AG04450 (cell line): ENCODE data around the gene IL21R. TPM values are rescaled to one million over a fixed set of nuclear protein-coding genes. Genes with fewer than 3 reads are reported as not detected.

Experiments
- CTCF ChIA-PET: fragments of 300-600, 350-600 bp; formaldehyde crosslinking; extraction: SDS; loops from one replicate; lab custom pipeline; 2022; ENCODE audit warnings: antibody characterized with exemption, inconsistent platforms; lab: Charles Lee
- POLR2A ChIA-PET: fragments of 350-600 bp; formaldehyde crosslinking; extraction: SDS; loops from one replicate; lab custom pipeline; 2021; ENCODE audit warnings: antibody characterized with exemption, inconsistent platforms; lab: Yijun Ruan, JAX
- DNase-seq: peaks from one replicate; pipeline ENCODE4 v3.0.0-alpha.2; 2011; ENCODE audit warnings: low read depth, low spot score
- H3K27ac ChIP-seq: one replicate; pipeline ENCODE4 v1.5.1; 2012; ENCODE audit warnings: low read depth, low read length, control low read depth
- H3K27me3 ChIP-seq: one replicate; pipeline ENCODE4 v1.6.0; 2012; ENCODE audit warnings: low read length; ENCODE audit not compliant: control insufficient read depth, insufficient read depth
- H3K4me3 ChIP-seq: 2 replicates; pipeline ENCODE4 v1.5.1; 2011; ENCODE audit warnings: mild to moderate bottlenecking, low read depth, low read length, control low read depth
- H3K9me3 ChIP-seq: 2 replicates; pipeline ENCODE4 v1.5.1; 2012; ENCODE audit warnings: low read length; ENCODE audit not compliant: control insufficient read depth, insufficient read depth
- polyA plus RNA-seq: library from polyadenylated mRNA; depleted of rRNA; stranded (reverse); fragments of >200 nt; gene quantifications from 2 replicates; pipeline ENCODE4 v1.2.3, GENCODE V29; 2011
- TF ChIP-seq, protein P1 (sequence below): IDR thresholded peaks from 2 replicates; pipeline ENCODE4 v1.5.1; 2011; ENCODE audit warnings: low read depth, low read length, control low read depth, inconsistent platforms

IL21R gene
- polyA plus RNA-seq, 1 experiment = 0.57 TPM

- ChIA-PET CTCF (interaction anchor here (0.6 to 6.1 kb wide), 32 partner anchors 8 to 705 kb away, joined by 3 to 104 read pairs (median 4); partner anchors contain the start of gene KDM8), POLR2A (interaction anchor here (1.0 to 1.5 kb wide), 3 partner anchors 92 to 199 kb away, joined by 3 to 5 read pairs (median 3); no protein-coding TSS in a partner anchor)
- Histone ChIP-seq H3K9me3 (peaks cover 10% of the 10 kb centered on the region), H3K27me3 (peaks cover 3% of the 10 kb centered on the region), H3K4me3 (no peak overlapping the region), H3K27ac (peak overlapping the region; percentile 11)
- DNase-seq = peak; percentile 20
- TF ChIP-seq, protein P1, sequence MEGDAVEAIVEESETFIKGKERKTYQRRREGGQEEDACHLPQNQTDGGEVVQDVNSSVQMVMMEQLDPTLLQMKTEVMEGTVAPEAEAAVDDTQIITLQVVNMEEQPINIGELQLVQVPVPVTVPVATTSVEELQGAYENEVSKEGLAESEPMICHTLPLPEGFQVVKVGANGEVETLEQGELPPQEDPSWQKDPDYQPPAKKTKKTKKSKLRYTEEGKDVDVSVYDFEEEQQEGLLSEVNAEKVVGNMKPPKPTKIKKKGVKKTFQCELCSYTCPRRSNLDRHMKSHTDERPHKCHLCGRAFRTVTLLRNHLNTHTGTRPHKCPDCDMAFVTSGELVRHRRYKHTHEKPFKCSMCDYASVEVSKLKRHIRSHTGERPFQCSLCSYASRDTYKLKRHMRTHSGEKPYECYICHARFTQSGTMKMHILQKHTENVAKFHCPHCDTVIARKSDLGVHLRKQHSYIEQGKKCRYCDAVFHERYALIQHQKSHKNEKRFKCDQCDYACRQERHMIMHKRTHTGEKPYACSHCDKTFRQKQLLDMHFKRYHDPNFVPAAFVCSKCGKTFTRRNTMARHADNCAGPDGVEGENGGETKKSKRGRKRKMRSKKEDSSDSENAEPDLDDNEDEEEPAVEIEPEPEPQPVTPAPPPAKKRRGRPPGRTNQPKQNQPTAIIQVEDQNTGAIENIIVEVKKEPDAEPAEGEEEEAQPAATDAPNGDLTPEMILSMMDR = peak; percentile 81
These were observed 34.3 kb upstream of the IL21R start for GRCh38 chr16:27367461-27368357.

- POLR2A ChIA-PET = interaction anchor here (1.0 to 1.1 kb wide), 2 partner anchors 92 to 199 kb away, joined by 3 read pairs; no protein-coding TSS in a partner anchor
- peaks cover 3% of the 10 kb centered on the region for H3K27me3 ChIP-seq
- H3K9me3 ChIP-seq = peaks cover 10% of the 10 kb centered on the region
- CTCF ChIA-PET = interaction anchor here (0.6 to 6.1 kb wide), 25 partner anchors 8 to 258 kb away, joined by 3 to 104 read pairs (median 6); partner anchors contain the start of gene KDM8
- DNase-seq = no peak
- TF ChIP-seq, protein P1 = no peak
- no peak overlapping the region for H3K27ac ChIP-seq
- H3K4me3 ChIP-seq = no peak overlapping the region
These were observed 33.6 kb upstream of the IL21R start for GRCh38 chr16:27368358-27368722.

GRCh38 chr16:27369806-27370205, 32.2 kb upstream of the IL21R start:
- peaks cover 3% of the 10 kb centered on the region for H3K27me3 ChIP-seq
- peak overlapping the region; percentile 21 for H3K27ac ChIP-seq
- no peak overlapping the region for H3K4me3 ChIP-seq
- peak; percentile 21 for DNase-seq
- ChIA-PET CTCF (interaction anchor here (1.5 to 6.1 kb wide), 5 partner anchors 135 to 217 kb away, joined by 5 to 104 read pairs (median 50); no protein-coding TSS in a partner anchor), POLR2A (no interaction called here)
- TF ChIP-seq, protein P1 = no peak
- H3K9me3 ChIP-seq = peaks cover 10% of the 10 kb centered on the region

DNA sequence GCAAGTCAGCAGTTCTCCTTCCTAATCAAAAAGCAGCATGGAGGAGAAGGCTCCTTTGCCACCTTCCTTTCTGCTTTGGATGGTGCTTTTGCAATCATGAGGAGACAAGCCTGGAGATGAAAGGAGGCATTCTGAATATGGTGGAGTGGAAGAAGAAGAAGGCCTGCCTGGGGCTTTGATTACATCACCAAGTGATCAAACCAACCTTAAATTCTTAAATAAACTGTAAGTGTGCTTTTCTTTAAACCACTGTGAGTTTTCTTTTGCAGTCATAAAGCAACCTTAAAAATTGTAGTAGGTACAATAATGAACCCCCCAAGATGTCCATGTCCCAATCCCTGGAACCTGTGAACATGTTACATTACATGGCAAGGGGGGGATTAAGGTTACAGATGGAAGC, 31.7 kb upstream of the IL21R start:
- H3K27ac ChIP-seq = peak overlapping the region; percentile 21
- H3K9me3 ChIP-seq = peaks cover 10% of the 10 kb centered on the region
- DNase-seq = no peak
- H3K27me3 ChIP-seq = peaks cover 3% of the 10 kb centered on the region
- TF ChIP-seq, protein P1 = no peak
- ChIA-PET CTCF (interaction anchor here (1.5 to 6.1 kb wide), 3 partner anchors 135 to 214 kb away, joined by 5 to 104 read pairs (median 64); no protein-coding TSS in a partner anchor), POLR2A (no interaction called here)
- H3K4me3 ChIP-seq = no peak overlapping the region
